ENCODE data around the gene TNFRSF13B.
"Not testable (repeated sequence)": the region's sequence is repeated elsewhere in the genome, so short reads cannot be mapped to it uniquely, and the experiment has no call there.

TNFRSF13B gene

GRCh38 chr17:16906680-16907079 is 65.2 kb downstream of the TNFRSF13B start:
- DNase-seq, result no peak
- in situ Hi-C loops (cut with HindIII; ENCODE audit: low pct_ligation_motif_present, low pct_unique_long_range_greater_than_20kb, low sequenced_read_pairs), result no loop called here

GRCh38 chr17:16905593-16906191 is 66.2 kb downstream of the TNFRSF13B start:
- peak; percentile 84 for DNase-seq
- in situ Hi-C loops (cut with HindIII; ENCODE audit: low pct_ligation_motif_present, low pct_unique_long_range_greater_than_20kb, low sequenced_read_pairs), result no loop called here

GRCh38 chr17:16903070-16903469 is 68.8 kb downstream of the TNFRSF13B start:
- in situ Hi-C loops (cut with HindIII; ENCODE audit: low pct_ligation_motif_present, low pct_unique_long_range_greater_than_20kb, low sequenced_read_pairs); DNase-seq: not testable (repeated sequence)

DNA sequence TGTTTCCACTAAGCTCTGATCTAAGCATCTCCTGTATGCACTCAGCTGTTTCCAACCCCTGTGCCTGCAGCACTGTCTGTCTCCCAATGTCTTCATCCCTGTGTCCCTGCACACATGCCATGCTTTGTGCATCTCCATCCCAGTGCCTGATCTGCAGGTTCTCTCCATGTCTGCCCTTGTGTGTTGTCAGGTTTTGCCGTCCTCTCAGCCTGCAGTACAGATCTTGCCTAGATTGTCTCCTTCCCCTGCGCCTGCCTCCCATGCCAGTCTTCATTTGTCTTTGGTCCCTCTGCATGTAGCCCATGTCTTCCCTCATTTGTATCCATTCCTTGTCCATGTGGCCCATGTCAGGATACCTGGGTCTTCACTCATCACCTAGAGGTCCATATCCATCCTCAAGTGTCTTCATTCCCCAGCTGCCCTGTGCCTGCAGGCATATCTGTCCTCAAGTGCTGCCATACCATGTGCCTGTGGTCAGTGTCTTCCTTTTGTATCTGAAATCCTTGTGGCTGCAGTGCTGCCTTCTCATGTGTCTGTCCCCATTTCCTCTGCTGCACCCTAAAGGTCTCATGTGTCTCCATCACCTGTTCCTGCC is 71.5 kb downstream of the TNFRSF13B start:
- no peak for DNase-seq
- in situ Hi-C loops (cut with HindIII; ENCODE audit: low pct_ligation_motif_present, low pct_unique_long_range_greater_than_20kb, low sequenced_read_pairs), result no loop called here

DNA sequence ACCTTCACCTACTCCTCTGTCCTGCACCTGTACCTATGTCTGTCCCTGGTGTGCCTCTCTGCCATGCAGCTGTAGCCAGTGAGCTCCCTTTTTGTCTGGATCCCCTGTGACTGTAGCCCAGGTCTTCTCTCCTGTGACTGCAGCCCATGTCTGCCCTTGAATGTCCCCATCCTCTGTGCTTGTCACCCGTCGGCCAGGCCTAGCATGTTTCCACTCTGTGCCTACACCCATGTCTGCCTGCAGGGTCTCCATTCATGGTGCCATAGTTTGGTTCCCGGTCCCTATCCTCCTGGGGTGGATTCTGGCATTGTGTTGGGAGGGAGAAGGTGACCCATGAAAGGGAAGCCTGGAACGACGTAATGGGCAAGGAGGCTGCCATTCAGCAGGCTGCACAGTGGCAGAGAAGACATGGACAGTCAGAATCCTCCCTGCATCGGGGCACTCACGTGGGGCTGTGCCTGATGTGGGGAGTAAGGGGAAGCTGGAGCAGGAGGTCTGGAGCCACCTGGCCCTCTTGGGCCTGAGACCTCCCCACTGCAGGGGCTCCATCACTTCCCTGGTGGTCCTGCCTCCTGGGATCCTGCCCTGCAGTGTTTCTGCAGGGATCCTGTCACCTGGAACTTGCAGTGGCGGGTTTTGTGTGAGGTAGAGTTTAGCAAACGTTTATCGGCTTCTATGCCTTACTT is 74.6 kb downstream of the TNFRSF13B start:
- DNase-seq; in situ Hi-C loops (cut with HindIII; ENCODE audit: low pct_ligation_motif_present, low pct_unique_long_range_greater_than_20kb, low sequenced_read_pairs): not testable (repeated sequence)

DNA sequence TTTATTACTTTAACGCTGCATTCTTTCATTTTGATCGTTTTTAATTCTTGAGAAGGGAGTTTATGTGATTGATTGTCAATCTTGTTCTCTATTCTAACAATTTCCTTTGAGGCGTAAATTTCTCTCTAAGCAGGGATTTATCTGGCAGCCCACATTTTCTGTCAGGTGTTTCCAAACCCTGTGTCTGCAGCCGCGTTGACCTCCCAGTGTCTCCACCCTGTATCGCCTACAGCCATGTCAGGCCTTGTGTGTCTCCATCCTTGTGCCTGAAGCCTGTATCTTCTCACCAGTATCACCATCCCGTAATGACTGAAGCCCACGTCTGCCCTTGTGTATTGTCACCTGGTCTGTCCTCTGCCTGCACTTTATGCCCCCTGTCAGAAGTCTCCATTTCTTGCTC is 75.7 kb downstream of the TNFRSF13B start:
- DNase-seq; in situ Hi-C loops (cut with HindIII; ENCODE audit: low pct_ligation_motif_present, low pct_unique_long_range_greater_than_20kb, low sequenced_read_pairs): not testable (repeated sequence)

DNA sequence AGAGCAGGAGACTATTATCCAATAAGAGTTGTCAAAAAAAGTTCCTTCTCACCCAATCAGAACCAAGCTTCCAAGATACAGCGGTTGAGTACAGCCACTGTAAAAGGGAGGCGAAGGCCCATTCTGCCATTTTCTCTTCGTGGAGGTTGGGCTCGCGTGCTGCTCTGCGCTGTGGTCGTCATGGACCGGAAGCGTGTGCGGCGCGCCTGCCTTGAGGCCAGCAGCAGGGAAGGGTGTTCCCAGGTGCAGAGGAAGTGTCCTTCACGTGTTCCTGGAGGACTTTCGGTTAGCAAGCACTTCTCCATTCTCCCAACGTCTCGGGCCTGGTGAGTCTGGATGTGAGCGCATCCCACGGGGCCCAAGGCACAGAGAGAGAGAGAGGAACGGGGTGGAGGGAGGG is 78.4 kb downstream of the TNFRSF13B start:
- DNase-seq; in situ Hi-C loops (cut with HindIII; ENCODE audit: low pct_ligation_motif_present, low pct_unique_long_range_greater_than_20kb, low sequenced_read_pairs): not testable (repeated sequence)

DNA sequence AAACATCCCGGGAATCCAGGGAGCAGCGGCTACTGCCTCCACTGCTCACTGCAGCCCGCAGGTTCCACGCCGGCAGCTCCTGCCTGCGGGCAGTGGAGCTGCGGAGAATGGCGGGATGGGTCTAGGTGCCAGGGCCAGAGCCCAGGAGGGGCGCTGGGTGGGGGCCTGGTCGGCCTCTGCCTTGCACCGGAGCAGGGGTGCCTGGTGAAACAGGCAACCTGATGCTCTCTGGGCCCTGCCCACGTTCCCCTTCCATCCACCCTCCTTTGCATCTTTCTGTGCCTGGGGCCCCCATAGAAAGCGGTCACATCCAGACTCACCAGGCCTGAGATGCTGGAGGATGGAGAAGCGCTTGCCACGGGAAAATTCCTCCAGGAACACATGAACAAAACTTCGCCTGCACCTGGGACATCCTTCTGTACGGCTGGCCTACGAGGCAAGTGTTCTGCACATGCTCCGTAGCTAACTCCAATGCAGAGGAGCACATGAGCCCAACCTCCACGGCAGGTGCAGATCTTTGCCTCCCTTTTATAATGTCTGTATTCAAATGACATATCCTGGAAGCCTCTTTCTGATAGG is 79.0 kb downstream of the TNFRSF13B start:
- DNase-seq; in situ Hi-C loops (cut with HindIII; ENCODE audit: low pct_ligation_motif_present, low pct_unique_long_range_greater_than_20kb, low sequenced_read_pairs): not testable (repeated sequence)

GRCh38 chr17:16889088-16889465 is 82.8 kb downstream of the TNFRSF13B start:
- in situ Hi-C loops (cut with HindIII; ENCODE audit: low pct_ligation_motif_present, low pct_unique_long_range_greater_than_20kb, low sequenced_read_pairs), result no loop called here
- DNase-seq, result no peak

Measured in ACHN (cell line).